Subcutaneous adipose tissue (tissue), 4 donors: Measurements from ENCODE around the gene ZNF568. TPM values are rescaled to one million over a fixed set of nuclear protein-coding genes. Genes with fewer than 3 reads are reported as not detected.

Source experiments
- total RNA-seq, 4 donors: library from RNA; depleted of rRNA; stranded (reverse); fragments of >200 nt; gene quantifications; one replicate each; pipeline ENCODE4 v1.1.0, GENCODE V29; 2016
- TF ChIP-seq, protein P1 (sequence below): fragments of 450-650 bp; IDR thresholded peaks from one replicate; pipeline ENCODE4 v1.5.1; 2016; ENCODE audit warnings: low read depth, mild to moderate bottlenecking, control low read depth, antibody characterized with exemption, moderate library complexity

The ZNF568 gene
- total RNA-seq, 4 donors from 2014 or later = 6.1 to 13.8 (median 8.7) TPM

DNA sequence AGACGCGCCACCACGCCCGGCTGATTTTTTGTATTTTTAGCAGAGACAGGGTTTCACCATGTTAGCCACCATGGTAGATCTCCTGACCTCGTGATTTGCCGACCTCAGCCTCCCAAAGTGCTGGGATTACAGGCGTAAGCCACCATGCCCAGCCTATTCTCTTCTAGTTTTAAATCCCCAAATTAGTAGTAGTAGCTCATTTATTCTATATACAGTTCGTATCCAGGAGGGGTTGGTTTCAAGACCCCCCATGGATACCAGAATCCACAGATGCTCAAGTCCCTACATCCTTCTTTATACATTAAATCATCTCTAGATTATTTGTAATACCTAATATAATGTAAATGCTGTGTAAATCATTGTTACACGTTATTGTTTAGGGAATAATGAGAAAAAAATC lies 2.0 kb downstream of the ZNF568 start:
- TF ChIP-seq, protein P1, sequence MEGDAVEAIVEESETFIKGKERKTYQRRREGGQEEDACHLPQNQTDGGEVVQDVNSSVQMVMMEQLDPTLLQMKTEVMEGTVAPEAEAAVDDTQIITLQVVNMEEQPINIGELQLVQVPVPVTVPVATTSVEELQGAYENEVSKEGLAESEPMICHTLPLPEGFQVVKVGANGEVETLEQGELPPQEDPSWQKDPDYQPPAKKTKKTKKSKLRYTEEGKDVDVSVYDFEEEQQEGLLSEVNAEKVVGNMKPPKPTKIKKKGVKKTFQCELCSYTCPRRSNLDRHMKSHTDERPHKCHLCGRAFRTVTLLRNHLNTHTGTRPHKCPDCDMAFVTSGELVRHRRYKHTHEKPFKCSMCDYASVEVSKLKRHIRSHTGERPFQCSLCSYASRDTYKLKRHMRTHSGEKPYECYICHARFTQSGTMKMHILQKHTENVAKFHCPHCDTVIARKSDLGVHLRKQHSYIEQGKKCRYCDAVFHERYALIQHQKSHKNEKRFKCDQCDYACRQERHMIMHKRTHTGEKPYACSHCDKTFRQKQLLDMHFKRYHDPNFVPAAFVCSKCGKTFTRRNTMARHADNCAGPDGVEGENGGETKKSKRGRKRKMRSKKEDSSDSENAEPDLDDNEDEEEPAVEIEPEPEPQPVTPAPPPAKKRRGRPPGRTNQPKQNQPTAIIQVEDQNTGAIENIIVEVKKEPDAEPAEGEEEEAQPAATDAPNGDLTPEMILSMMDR = no peak

DNA sequence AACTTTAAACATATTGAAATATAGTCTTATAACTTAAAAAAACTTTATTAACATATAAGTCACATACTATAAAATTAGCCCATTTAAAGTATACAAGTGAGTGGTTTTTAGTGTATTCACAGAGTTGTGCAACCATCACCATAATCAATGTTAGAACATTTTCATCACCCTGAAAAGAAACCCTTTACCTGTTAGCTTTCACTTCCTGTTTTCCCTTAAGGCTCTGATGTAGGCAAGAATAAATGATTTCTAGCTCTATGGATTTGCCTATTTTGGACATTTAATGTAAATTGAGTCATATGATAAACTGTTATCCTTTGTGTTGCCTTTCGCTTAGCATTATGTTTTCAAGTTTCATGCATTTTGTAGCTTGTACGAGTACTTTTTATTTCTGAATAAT lies 15.6 kb downstream of the ZNF568 start:
- TF ChIP-seq, protein P1 = no peak

DNA sequence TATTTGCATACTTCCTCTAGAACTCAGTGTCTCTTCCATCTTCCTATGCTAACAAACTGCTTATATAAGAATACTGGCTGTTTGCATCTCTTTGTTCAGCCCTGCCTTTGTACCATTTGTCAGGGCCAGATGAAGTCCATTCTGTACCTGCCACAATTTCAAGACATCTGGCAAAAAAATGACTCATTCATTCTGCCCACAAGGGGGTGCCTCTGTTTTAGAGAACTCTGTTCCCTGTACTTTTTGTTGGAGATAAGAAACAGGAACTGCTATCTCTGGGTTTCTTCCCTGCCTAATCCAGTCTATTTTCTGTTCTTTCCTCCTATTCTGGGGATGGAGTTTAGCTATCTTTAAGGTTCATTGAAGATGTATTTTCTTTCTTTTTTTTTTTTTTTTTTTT lies 23.0 kb downstream of the ZNF568 start:
- TF ChIP-seq, protein P1 = no peak

DNA sequence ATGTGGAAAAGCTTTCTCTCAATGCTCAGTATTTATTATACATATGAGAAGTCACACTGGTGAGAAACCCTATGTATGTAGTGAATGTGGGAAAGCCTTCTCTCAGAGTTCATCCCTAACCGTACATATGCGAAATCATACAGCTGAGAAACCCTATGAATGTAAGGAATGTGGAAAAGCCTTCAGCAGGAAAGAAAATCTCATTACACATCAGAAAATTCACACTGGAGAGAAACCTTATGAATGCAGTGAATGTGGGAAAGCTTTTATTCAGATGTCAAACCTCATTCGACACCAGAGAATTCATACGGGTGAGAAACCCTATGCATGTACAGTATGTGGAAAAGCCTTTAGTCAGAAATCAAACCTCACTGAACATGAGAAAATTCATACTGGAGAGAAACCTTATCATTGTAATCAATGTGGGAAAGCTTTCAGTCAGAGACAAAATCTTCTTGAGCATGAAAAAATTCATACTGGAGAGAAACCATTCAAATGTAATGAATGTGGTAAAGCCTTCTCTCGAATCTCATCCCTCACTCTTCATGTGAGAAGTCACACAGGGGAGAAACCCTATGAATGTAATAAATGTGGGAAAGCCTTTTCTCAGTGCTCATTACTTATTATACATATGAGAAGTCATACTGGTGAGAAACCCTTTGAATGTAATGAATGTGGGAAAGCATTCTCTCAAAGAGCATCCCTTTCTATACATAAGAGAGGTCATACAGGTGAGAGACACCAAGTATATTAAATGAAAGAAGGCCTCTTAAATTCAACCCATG lies 34.4 kb downstream of the ZNF568 start:
- TF ChIP-seq, protein P1 = no peak

DNA sequence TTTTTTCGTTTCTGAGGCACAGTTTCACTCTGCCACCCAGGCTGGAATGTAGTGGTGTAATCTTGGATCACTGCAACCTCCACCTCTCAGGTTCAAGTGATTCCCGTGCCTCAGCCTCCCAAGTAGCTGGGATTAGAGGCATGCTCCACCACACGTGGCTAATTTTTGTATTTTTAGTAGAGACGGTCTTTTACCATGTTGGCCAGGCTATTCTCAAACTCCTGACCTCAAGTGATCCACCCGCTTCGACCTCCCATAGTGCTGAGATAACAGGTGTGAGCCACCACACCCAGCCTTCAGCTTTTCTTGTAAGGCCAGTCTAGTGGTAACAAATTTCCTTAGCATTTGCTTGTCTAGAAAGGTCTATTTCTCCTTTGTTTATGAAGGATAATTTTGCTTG lies 46.2 kb downstream of the ZNF568 start:
- TF ChIP-seq, protein P1 = no peak

DNA sequence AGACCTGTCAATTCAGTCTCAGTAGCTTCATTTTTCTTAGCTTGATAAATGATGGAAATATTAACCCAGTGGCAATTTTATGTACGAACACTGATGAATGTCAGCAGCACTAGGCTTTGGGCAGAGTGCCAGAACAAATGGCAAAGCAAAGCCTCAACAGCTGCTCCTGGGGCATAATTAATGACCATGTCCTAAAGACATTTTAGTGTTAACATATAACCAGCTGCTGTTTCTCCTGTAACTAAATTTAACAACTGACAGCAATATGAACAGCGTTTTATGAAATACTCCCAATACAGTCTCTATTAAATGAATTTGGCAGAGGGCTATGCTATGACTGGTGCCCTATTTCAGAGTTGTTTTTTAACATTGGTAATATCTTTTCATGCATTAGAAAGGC lies 47.1 kb downstream of the ZNF568 start:
- TF ChIP-seq, protein P1 = no peak

DNA sequence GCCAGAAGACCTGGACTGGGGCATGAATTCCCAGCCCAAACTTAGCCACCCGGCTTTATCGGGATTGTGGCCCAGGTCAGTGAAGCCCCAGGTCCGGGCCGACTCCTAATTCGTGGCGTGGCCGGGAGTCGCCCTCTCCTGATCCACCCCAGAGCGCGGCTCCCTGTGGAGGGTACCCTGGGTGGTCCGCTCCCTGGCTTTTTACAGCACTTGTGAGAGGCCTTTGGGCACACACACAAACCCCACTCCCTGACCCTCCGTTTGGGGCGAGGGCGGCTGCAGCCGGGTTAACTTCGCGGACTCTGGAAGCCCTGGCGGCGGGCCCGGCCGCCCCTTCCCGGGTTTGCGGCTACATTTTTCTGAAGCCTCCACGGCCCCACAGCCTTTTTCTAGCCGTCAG lies 56.4 kb downstream of the ZNF568 start:
- TF ChIP-seq, protein P1 = no peak
